Measurements from ENCODE around the gene LRRC3B.

Gene LRRC3B

GRCh38 chr3:26708501-26708900 is 85.9 kb downstream of the LRRC3B start:
- no peak for DNase-seq (ENCODE audit: low read depth, low spot score)

GRCh38 chr3:26712211-26713026 is 89.8 kb downstream of the LRRC3B start:
- DNase-seq (ENCODE audit: low read depth, low spot score) = no peak

GRCh38 chr3:26713091-26713490 is 90.5 kb downstream of the LRRC3B start:
- DNase-seq (ENCODE audit: low read depth, low spot score) = no peak

GRCh38 chr3:26714485-26714884 is 91.9 kb downstream of the LRRC3B start:
- no peak for DNase-seq (ENCODE audit: low read depth, low spot score)

- no peak for DNase-seq (ENCODE audit: low read depth, low spot score)
These were observed 92.9 kb downstream of the LRRC3B start for GRCh38 chr3:26715431-26715830.

GRCh38 chr3:26718315-26718714 is 95.7 kb downstream of the LRRC3B start:
- no peak for DNase-seq (ENCODE audit: low read depth, low spot score)

GRCh38 chr3:26719134-26719533 is 96.6 kb downstream of the LRRC3B start:
- no peak for DNase-seq (ENCODE audit: low read depth, low spot score)

GRCh38 chr3:26721047-26721446 is 98.5 kb downstream of the LRRC3B start:
- no peak for DNase-seq (ENCODE audit: low read depth, low spot score)

GRCh38 chr3:26731843-26732242 is 109.3 kb downstream of the LRRC3B start:
- DNase-seq (ENCODE audit: low read depth, low spot score) = no peak

GRCh38 chr3:26750263-26750662 is 127.7 kb downstream of the LRRC3B start:
- no peak for DNase-seq (ENCODE audit: low read depth, low spot score)

GRCh38 chr3:26752466-26752865 is 129.9 kb downstream of the LRRC3B start:
- DNase-seq (ENCODE audit: low read depth, low spot score) = no peak

- no peak for DNase-seq (ENCODE audit: low read depth, low spot score)
These were observed 130.5 kb downstream of the LRRC3B start for GRCh38 chr3:26753095-26753494.

GRCh38 chr3:26757978-26758377 is 135.4 kb downstream of the LRRC3B start:
- DNase-seq (ENCODE audit: low read depth, low spot score) = no peak

All from smooth muscle cell of the brain vasculature (primary cell).